Glomerular endothelial cell (primary cell): ENCODE data around the gene CACNG3. TPM values are rescaled to one million over a fixed set of nuclear protein-coding genes. Genes with fewer than 3 reads are reported as not detected.
"Not testable (repeated sequence)": the region's sequence is repeated elsewhere in the genome, so short reads cannot be mapped to it uniquely, and the experiment has no call there.

Experiments used
- DNase-seq: peaks from one replicate; pipeline ENCODE4 v3.0.0-alpha.2; 2011; ENCODE audit warnings: low read depth, low spot score; ENCODE audit errors: extremely low read depth
- total RNA-seq: library from RNA; depleted of rRNA; stranded (reverse); fragments of >200 nt; gene quantifications from 2 replicates; pipeline ENCODE4 v1.2.3, GENCODE V29; 2015

Gene CACNG3
- total RNA-seq = not detected in 2 replicates

- no peak for DNase-seq
Measured at GRCh38 chr16:24255456-24256371, at the start of gene CACNG3. CACNG3 (plus strand) TSS chr16:24256335; CDS start chr16:24256755, 420 bp downstream.

- DNase-seq = no peak
Measured at GRCh38 chr16:24206926-24207325, 49.2 kb upstream of the CACNG3 start.

- no peak for DNase-seq
Measured at GRCh38 chr16:24208710-24209109, 47.4 kb upstream of the CACNG3 start.

GRCh38 chr16:24214992-24215391, 41.1 kb upstream of the CACNG3 start:
- DNase-seq = no peak

- no peak for DNase-seq
Measured at GRCh38 chr16:24216961-24217360, 39.2 kb upstream of the CACNG3 start.

GRCh38 chr16:24217461-24217860, 38.7 kb upstream of the CACNG3 start:
- DNase-seq = no peak

- no peak for DNase-seq
Measured at GRCh38 chr16:24218299-24218698, 37.8 kb upstream of the CACNG3 start.

- no peak for DNase-seq
Measured at GRCh38 chr16:24221219-24221618, 34.9 kb upstream of the CACNG3 start.

GRCh38 chr16:24228514-24228913, 27.6 kb upstream of the CACNG3 start:
- no peak for DNase-seq

GRCh38 chr16:24232936-24233335, 23.2 kb upstream of the CACNG3 start:
- DNase-seq = no peak

- DNase-seq = no peak
Measured at GRCh38 chr16:24234737-24235136, 21.4 kb upstream of the CACNG3 start.

GRCh38 chr16:24235806-24236205, 20.3 kb upstream of the CACNG3 start:
- DNase-seq = no peak

GRCh38 chr16:24238846-24239245, 17.3 kb upstream of the CACNG3 start:
- DNase-seq = not testable (repeated sequence)

GRCh38 chr16:24246911-24247607, 9.1 kb upstream of the CACNG3 start:
- no peak for DNase-seq

GRCh38 chr16:24253192-24253591, 2.9 kb upstream of the CACNG3 start:
- peak; percentile 16 for DNase-seq

- no peak for DNase-seq
Measured at GRCh38 chr16:24257958-24258357, 1.8 kb downstream of the CACNG3 start.

- DNase-seq = no peak
Measured at GRCh38 chr16:24258791-24259190, 2.7 kb downstream of the CACNG3 start.

GRCh38 chr16:24262816-24263215, 6.7 kb downstream of the CACNG3 start:
- no peak for DNase-seq

GRCh38 chr16:24270721-24271442, 14.7 kb downstream of the CACNG3 start:
- DNase-seq = no peak

GRCh38 chr16:24272379-24272778, 16.2 kb downstream of the CACNG3 start:
- no peak for DNase-seq

- no peak for DNase-seq
Measured at GRCh38 chr16:24273508-24274182, 17.5 kb downstream of the CACNG3 start.
